ENCODE results near the gene SLC38A1.
"Not testable (repeated sequence)": the region's sequence is repeated elsewhere in the genome, so short reads cannot be mapped to it uniquely, and the experiment has no call there.

The SLC38A1 gene

DNA sequence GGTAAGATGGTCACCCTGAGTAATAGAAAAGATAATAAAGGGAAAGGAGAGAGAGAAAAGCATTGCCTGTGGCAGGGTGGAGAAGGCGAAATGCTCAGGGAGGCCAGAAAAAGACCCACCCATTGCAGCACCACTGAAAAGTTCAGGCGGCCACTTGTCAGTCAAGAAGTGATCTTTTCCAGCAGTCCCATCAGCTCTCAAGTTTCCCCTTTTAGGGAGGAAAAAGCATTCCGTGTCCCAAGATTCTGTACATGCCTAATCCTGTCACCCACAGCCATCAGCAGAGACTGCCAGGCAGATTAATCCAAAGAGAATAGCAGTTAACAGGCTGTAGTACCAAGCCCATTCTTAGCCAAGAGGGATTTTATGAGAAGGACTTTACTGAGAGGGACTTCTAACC lies 11.9 kb downstream of the SLC38A1 start:
- peaks cover 6% of the 10 kb centered on the region for H3K9me3 ChIP-seq (ENCODE audit: low read length)
- H3K27ac ChIP-seq (ENCODE audit: low read depth, low read length, poor library complexity, severe bottlenecking): no peak overlapping the region
- H3K9me2 ChIP-seq (ENCODE audit: low read depth, low read length): no peaks in the 10 kb centered on the region
- TF ChIP-seq EZH2 (IDR thresholded peaks at IDR 0.05; ENCODE audit: borderline replicate concordance, low read length) (no peak), CTCF (IDR thresholded peaks at IDR 0.05; ENCODE audit: low read length) (no peak)
- no peaks in the 10 kb centered on the region for H3K4me1 ChIP-seq (ENCODE audit: insufficient read depth, low read length, severe bottlenecking)
- peaks cover 98% of the 10 kb centered on the region for H3K36me3 ChIP-seq (ENCODE audit: insufficient read depth, low read length)
- no peak overlapping the region for H3K4me2 ChIP-seq (ENCODE audit: low read length)
- H3K9ac ChIP-seq (ENCODE audit: low read length): no peak overlapping the region
- peaks cover 3% of the 10 kb centered on the region; the same call in 1 of the 2 replicates for H3F3A ChIP-seq (ENCODE audit: insufficient read depth, low read length)
- H4K20me1 ChIP-seq (ENCODE audit: insufficient read depth, low read length): no peaks in the 10 kb centered on the region
- no peak overlapping the region for H3K4me3 ChIP-seq (ENCODE audit: low read depth, low read length, poor library complexity, severe bottlenecking)
- H3K27me3 ChIP-seq (ENCODE audit: insufficient read depth, low read length): no peaks in the 10 kb centered on the region
- H3K79me2 ChIP-seq (ENCODE audit: insufficient read depth, low read length): peaks cover 100% of the 10 kb centered on the region
- H2AFZ ChIP-seq (ENCODE audit: low read length): no peak overlapping the region

- Histone ChIP-seq H3K9me2 (ENCODE audit: low read depth, low read length) (no peaks in the 10 kb centered on the region), H3K9ac (ENCODE audit: low read length) (no peak overlapping the region), H3K4me1 (ENCODE audit: insufficient read depth, low read length, severe bottlenecking) (no peaks in the 10 kb centered on the region), H3F3A (ENCODE audit: insufficient read depth, low read length) (peaks cover 3% of the 10 kb centered on the region; the same call in 1 of the 2 replicates), H3K79me2 (ENCODE audit: insufficient read depth, low read length) (peaks cover 99% of the 10 kb centered on the region), H3K36me3 (ENCODE audit: insufficient read depth, low read length) (peaks cover 89% of the 10 kb centered on the region), H4K20me1 (ENCODE audit: insufficient read depth, low read length) (no peaks in the 10 kb centered on the region), H3K27ac (ENCODE audit: low read depth, low read length, poor library complexity, severe bottlenecking) (no peak overlapping the region), H3K4me3 (ENCODE audit: low read depth, low read length, poor library complexity, severe bottlenecking) (no peak overlapping the region), H3K4me2 (ENCODE audit: low read length) (no peak overlapping the region), H3K27me3 (ENCODE audit: insufficient read depth, low read length) (no peaks in the 10 kb centered on the region), H3K9me3 (ENCODE audit: low read length) (peaks cover 6% of the 10 kb centered on the region), H2AFZ (ENCODE audit: low read length) (no peak overlapping the region)
- TF ChIP-seq EZH2 (IDR thresholded peaks at IDR 0.05; ENCODE audit: borderline replicate concordance, low read length) (no peak), CTCF (IDR thresholded peaks at IDR 0.05; ENCODE audit: low read length) (no peak)
Observed at GRCh38 chr12:46253544-46254162, 15.2 kb downstream of the SLC38A1 start.

- not testable (repeated sequence) for H3K9me3 ChIP-seq (ENCODE audit: low read length); H3K4me1 ChIP-seq (ENCODE audit: insufficient read depth, low read length, severe bottlenecking); H3F3A ChIP-seq (ENCODE audit: insufficient read depth, low read length); H3K9ac ChIP-seq (ENCODE audit: low read length); H4K20me1 ChIP-seq (ENCODE audit: insufficient read depth, low read length); H3K4me3 ChIP-seq (ENCODE audit: low read depth, low read length, poor library complexity, severe bottlenecking); H3K27me3 ChIP-seq (ENCODE audit: insufficient read depth, low read length); H2AFZ ChIP-seq (ENCODE audit: low read length); H3K9me2 ChIP-seq (ENCODE audit: low read depth, low read length); H3K4me2 ChIP-seq (ENCODE audit: low read length); H3K27ac ChIP-seq (ENCODE audit: low read depth, low read length, poor library complexity, severe bottlenecking)
- H3K36me3 ChIP-seq (ENCODE audit: insufficient read depth, low read length): peaks cover 82% of the 10 kb centered on the region
- peaks cover 97% of the 10 kb centered on the region for H3K79me2 ChIP-seq (ENCODE audit: insufficient read depth, low read length)
Observed at GRCh38 chr12:46251994-46252393, 16.8 kb downstream of the SLC38A1 start.

GRCh38 chr12:46249960-46250359 lies 18.9 kb downstream of the SLC38A1 start:
- not testable (repeated sequence) for H3F3A ChIP-seq (ENCODE audit: insufficient read depth, low read length); H3K4me1 ChIP-seq (ENCODE audit: insufficient read depth, low read length, severe bottlenecking); H3K4me3 ChIP-seq (ENCODE audit: low read depth, low read length, poor library complexity, severe bottlenecking); H3K9me3 ChIP-seq (ENCODE audit: low read length); H4K20me1 ChIP-seq (ENCODE audit: insufficient read depth, low read length); H3K9me2 ChIP-seq (ENCODE audit: low read depth, low read length); H3K27ac ChIP-seq (ENCODE audit: low read depth, low read length, poor library complexity, severe bottlenecking); H3K9ac ChIP-seq (ENCODE audit: low read length); H2AFZ ChIP-seq (ENCODE audit: low read length); H3K27me3 ChIP-seq (ENCODE audit: insufficient read depth, low read length); H3K4me2 ChIP-seq (ENCODE audit: low read length)
- peaks cover 82% of the 10 kb centered on the region for H3K36me3 ChIP-seq (ENCODE audit: insufficient read depth, low read length)
- H3K79me2 ChIP-seq (ENCODE audit: insufficient read depth, low read length): peaks cover 97% of the 10 kb centered on the region
